CD4-positive, alpha-beta memory T cell (primary cell): ENCODE measurements around the gene PAK5. TPM values are rescaled to one million over a fixed set of nuclear protein-coding genes. Genes with fewer than 3 reads are reported as not detected.

Experiments
- CTCF ChIA-PET: fragments of 350-600 bp; sonication (Branson Sonifier 250); formaldehyde crosslinking; loops from one replicate; lab custom pipeline; 2021; ENCODE audit warnings: inconsistent platforms; ENCODE audit not compliant: partially characterized antibody; lab: Charles Lee
- POLR2A ChIA-PET: fragments of 350-600 bp; sonication (Branson Sonifier 250); formaldehyde crosslinking; loops from one replicate; lab custom pipeline; 2021; ENCODE audit not compliant: partially characterized antibody; lab: Charles Lee
- DNase-seq, 5 donors: peaks; one replicate each; pipeline versions ENCODE4 v3.0.0 to v3.0.0-alpha.2; 2020 to 2022; ENCODE audit warnings: mixed read lengths in 1 of 5
- H3K27ac ChIP-seq: one replicate; pipeline ENCODE4 v1.7.0; 2013; ENCODE audit warnings: low read depth, low read length
- H3K27me3 ChIP-seq: 2 replicates; pipeline ENCODE4 v1.7.0; 2013; ENCODE audit warnings: mild to moderate bottlenecking, low read length, moderate library complexity; ENCODE audit not compliant: insufficient read depth
- H3K36me3 ChIP-seq: 2 replicates; pipeline ENCODE4 v1.7.0; 2013; ENCODE audit warnings: mild to moderate bottlenecking, low read length, moderate library complexity; ENCODE audit not compliant: insufficient read depth
- H3K4me1 ChIP-seq: 2 replicates; pipeline ENCODE4 v1.7.0; 2013; ENCODE audit warnings: mild to moderate bottlenecking, low read length, moderate library complexity; ENCODE audit not compliant: insufficient read depth
- H3K4me3 ChIP-seq, 2 donors: one replicate each; pipeline ENCODE4 v1.7.0; 2013; ENCODE audit warnings: low read length in 2 of 2, mild to moderate bottlenecking in 1 of 2
- H3K9me3 ChIP-seq, 2 donors: one replicate each; pipeline ENCODE4 v1.7.0; 2013; ENCODE audit warnings: low read length in 2 of 2, control low read depth in 1 of 2; ENCODE audit not compliant: control insufficient read depth in 1 of 2
- H3K27ac Mint-ChIP-seq, 7 donors: one replicate each; pipeline ENCODE4 v1.8.0; 2020 to 2021; ENCODE audit warnings: mixed read lengths in 7 of 7, mild to moderate bottlenecking in 6 of 7, inconsistent platforms in 3 of 7, moderate library complexity in 3 of 7
- H3K27me3 Mint-ChIP-seq, 2 donors: one replicate each; pipeline ENCODE4 v1.8.0; 2020 to 2021; ENCODE audit warnings: mixed read lengths in 2 of 2
- H3K36me3 Mint-ChIP-seq, 2 donors: one replicate each; pipeline ENCODE4 v1.8.0; 2020 to 2021; ENCODE audit warnings: mixed read lengths in 2 of 2, inconsistent platforms in 1 of 2, mild to moderate bottlenecking in 1 of 2
- H3K4me1 Mint-ChIP-seq, 4 donors: one replicate each; pipeline ENCODE4 v1.8.0; 2020 to 2021; ENCODE audit warnings: mixed read lengths in 4 of 4, mild to moderate bottlenecking in 1 of 4
- H3K4me3 Mint-ChIP-seq, 8 donors: one replicate each; pipeline ENCODE4 v1.8.0; 2020 to 2021; ENCODE audit warnings: mixed read lengths in 8 of 8, mild to moderate bottlenecking in 7 of 8, moderate library complexity in 6 of 8, inconsistent platforms in 3 of 8
- H3K9me3 Mint-ChIP-seq, 8 donors: one replicate each; pipeline ENCODE4 v1.8.0; 2020 to 2021; ENCODE audit warnings: mixed read lengths in 8 of 8, mild to moderate bottlenecking in 5 of 8, inconsistent platforms in 3 of 8, moderate library complexity in 1 of 8
- intact Hi-C: fragments of 100-400 bp; cut with micrococcal nuclease; formaldehyde crosslinking; loops from one replicate; pipeline ENCODE4 v1.15.1; 2023
- polyA plus RNA-seq, 2 donors: library from polyadenylated mRNA; unstranded; fragments of 300-500 nt; fragmentation: Illumina TruSeq; gene quantifications; one replicate each; pipeline ENCODE4 v1.2.3, GENCODE V29; 2021
- total RNA-seq, 2 experiments: library from RNA; stranded (reverse); gene quantifications; one replicate each; pipeline ENCODE4 v1.2.3, GENCODE V29; 2021

The PAK5 gene
- total and polyA plus RNA-seq, 4 experiments from 2014 or later = not detected

GRCh38 chr20:9634327-9634726, 204.5 kb downstream of the PAK5 start:
- Mint-ChIP-seq H3K4me1 (no peaks in the 10 kb centered on the region), H3K36me3 (no peaks in the 10 kb centered on the region), H3K27me3 (no peaks in the 10 kb centered on the region), H3K4me3 (no peak overlapping the region), H3K27ac (no peak overlapping the region), H3K9me3 (peaks cover 0 to 3% (median 0%) of the 10 kb centered on the region in 8 donors)
- Histone ChIP-seq H3K27ac (no peak overlapping the region), H3K27me3 (no peaks in the 10 kb centered on the region), H3K4me1 (no peaks in the 10 kb centered on the region), H3K4me3 (no peak overlapping the region), H3K9me3 (no peaks in the 10 kb centered on the region), H3K36me3 (no peaks in the 10 kb centered on the region)
- CTCF ChIA-PET = no interaction called here
- intact Hi-C loops = no loop called here
- DNase-seq = no peak
- POLR2A ChIA-PET = no interaction called here

- Mint-ChIP-seq H3K4me3 (no peak overlapping the region), H3K9me3 (peaks cover 0 to 3% (median 0%) of the 10 kb centered on the region in 8 donors), H3K36me3 (no peaks in the 10 kb centered on the region), H3K4me1 (no peaks in the 10 kb centered on the region), H3K27ac (no peak overlapping the region), H3K27me3 (no peaks in the 10 kb centered on the region)
- CTCF ChIA-PET = interaction anchor here (0.5 to 1.7 kb wide), 2 partner anchors 15 kb away, joined by 3 to 5 read pairs; no protein-coding TSS in a partner anchor
- Histone ChIP-seq H3K27me3 (no peaks in the 10 kb centered on the region), H3K27ac (no peak overlapping the region), H3K9me3 (no peaks in the 10 kb centered on the region), H3K4me3 (no peak overlapping the region), H3K4me1 (no peaks in the 10 kb centered on the region), H3K36me3 (no peaks in the 10 kb centered on the region)
- no peak for DNase-seq
- POLR2A ChIA-PET = no interaction called here
- intact Hi-C loops = no loop called here
Observed at GRCh38 chr20:9632991-9633390, 205.9 kb downstream of the PAK5 start.

- Histone ChIP-seq H3K4me3 (no peak overlapping the region), H3K4me1 (no peaks in the 10 kb centered on the region), H3K27me3 (no peaks in the 10 kb centered on the region), H3K36me3 (no peaks in the 10 kb centered on the region), H3K9me3 (no peaks in the 10 kb centered on the region), H3K27ac (no peak overlapping the region)
- Mint-ChIP-seq H3K27ac (no peak overlapping the region), H3K4me1 (no peaks in the 10 kb centered on the region), H3K27me3 (no peaks in the 10 kb centered on the region), H3K9me3 (peaks cover 0 to 3% (median 0%) of the 10 kb centered on the region in 8 donors), H3K36me3 (no peaks in the 10 kb centered on the region), H3K4me3 (no peak overlapping the region)
- no peak for DNase-seq
- POLR2A ChIA-PET = no interaction called here
- CTCF ChIA-PET = interaction anchor here (1.7 kb wide), 1 partner anchor 15 kb away, joined by 5 read pairs; no protein-coding TSS in a partner anchor
- intact Hi-C loops = no loop called here
Observed at GRCh38 chr20:9632265-9632664, 206.6 kb downstream of the PAK5 start.

- DNase-seq = no peak
- ChIA-PET CTCF (no interaction called here), POLR2A (no interaction called here)
- no peaks in the 10 kb centered on the region for H3K36me3 ChIP-seq
- peaks cover 0 to under 1% of the 10 kb centered on the region in 2 donors for H3K27me3 Mint-ChIP-seq
- no peaks in the 10 kb centered on the region for H3K4me1 ChIP-seq
- no peaks in the 10 kb centered on the region for H3K27me3 ChIP-seq
- peaks cover 0 to 3% (median 0%) of the 10 kb centered on the region in 8 donors for H3K9me3 Mint-ChIP-seq
- no peak overlapping the region for H3K4me3 Mint-ChIP-seq
- H3K9me3 ChIP-seq = no peaks in the 10 kb centered on the region
- H3K36me3 Mint-ChIP-seq = no peaks in the 10 kb centered on the region
- no peak overlapping the region for H3K27ac Mint-ChIP-seq
- H3K27ac ChIP-seq = no peak overlapping the region
- no peaks in the 10 kb centered on the region for H3K4me1 Mint-ChIP-seq
- no peak overlapping the region for H3K4me3 ChIP-seq
- intact Hi-C loops = no loop called here
Observed at GRCh38 chr20:9630554-9630953, 208.3 kb downstream of the PAK5 start.

GRCh38 chr20:9629831-9630230, 209.0 kb downstream of the PAK5 start:
- CTCF ChIA-PET = no interaction called here
- intact Hi-C loops = no loop called here
- H3K36me3 Mint-ChIP-seq = no peaks in the 10 kb centered on the region

GRCh38 chr20:9628589-9628988, 210.3 kb downstream of the PAK5 start:
- no peak for DNase-seq
- Histone ChIP-seq H3K36me3 (no peaks in the 10 kb centered on the region), H3K4me3 (no peak overlapping the region), H3K4me1 (no peaks in the 10 kb centered on the region), H3K27ac (no peak overlapping the region), H3K9me3 (no peaks in the 10 kb centered on the region), H3K27me3 (no peaks in the 10 kb centered on the region)
- ChIA-PET CTCF (interaction anchor here (2.2 kb wide), 1 partner anchor 11 kb away, joined by 11 read pairs; no protein-coding TSS in a partner anchor), POLR2A (no interaction called here)
- intact Hi-C loops = no loop called here
- Mint-ChIP-seq H3K4me1 (peaks cover 0 to 2% (median 0%) of the 10 kb centered on the region in 4 donors), H3K27ac (no peak overlapping the region), H3K4me3 (no peak overlapping the region), H3K9me3 (peaks cover 0 to 3% (median 0%) of the 10 kb centered on the region in 8 donors), H3K27me3 (peaks cover 0 to 3% of the 10 kb centered on the region in 2 donors), H3K36me3 (no peaks in the 10 kb centered on the region)

More at GRCh38 chr20:9629831-9630230, 209.0 kb downstream of the PAK5 start:
- H3K27ac Mint-ChIP-seq = no peak overlapping the region
- peaks cover 0 to 2% (median 0%) of the 10 kb centered on the region in 4 donors for H3K4me1 Mint-ChIP-seq
- Histone ChIP-seq H3K36me3 (no peaks in the 10 kb centered on the region), H3K4me1 (no peaks in the 10 kb centered on the region), H3K9me3 (no peaks in the 10 kb centered on the region), H3K4me3 (no peak overlapping the region), H3K27ac (no peak overlapping the region), H3K27me3 (no peaks in the 10 kb centered on the region)
- H3K9me3 Mint-ChIP-seq = peaks cover 0 to 3% (median 0%) of the 10 kb centered on the region in 8 donors
- POLR2A ChIA-PET = no interaction called here
- DNase-seq = no peak
- no peak overlapping the region for H3K4me3 Mint-ChIP-seq
- peaks cover 0 to 3% of the 10 kb centered on the region in 2 donors for H3K27me3 Mint-ChIP-seq

- Histone ChIP-seq H3K27me3 (no peaks in the 10 kb centered on the region), H3K9me3 (no peaks in the 10 kb centered on the region), H3K36me3 (no peaks in the 10 kb centered on the region), H3K4me1 (no peaks in the 10 kb centered on the region), H3K4me3 (no peak overlapping the region), H3K27ac (no peak overlapping the region)
- peaks cover 0 to 2% (median 0%) of the 10 kb centered on the region in 4 donors for H3K4me1 Mint-ChIP-seq
- no peaks in the 10 kb centered on the region for H3K36me3 Mint-ChIP-seq
- H3K9me3 Mint-ChIP-seq = peaks cover 0 to 3% (median 0%) of the 10 kb centered on the region in 8 donors
- ChIA-PET CTCF (interaction anchor here (2.2 kb wide), 1 partner anchor 11 kb away, joined by 11 read pairs; no protein-coding TSS in a partner anchor), POLR2A (no interaction called here)
- no peak overlapping the region for H3K27ac Mint-ChIP-seq
- no peak for DNase-seq
- intact Hi-C loops = no loop called here
- H3K4me3 Mint-ChIP-seq = no peak overlapping the region
- peaks cover 0 to 3% of the 10 kb centered on the region in 2 donors for H3K27me3 Mint-ChIP-seq
Observed at GRCh38 chr20:9628141-9628540, 210.7 kb downstream of the PAK5 start.
